ENCODE data around the gene SLC25A12.

SLC25A12 gene

DNA sequence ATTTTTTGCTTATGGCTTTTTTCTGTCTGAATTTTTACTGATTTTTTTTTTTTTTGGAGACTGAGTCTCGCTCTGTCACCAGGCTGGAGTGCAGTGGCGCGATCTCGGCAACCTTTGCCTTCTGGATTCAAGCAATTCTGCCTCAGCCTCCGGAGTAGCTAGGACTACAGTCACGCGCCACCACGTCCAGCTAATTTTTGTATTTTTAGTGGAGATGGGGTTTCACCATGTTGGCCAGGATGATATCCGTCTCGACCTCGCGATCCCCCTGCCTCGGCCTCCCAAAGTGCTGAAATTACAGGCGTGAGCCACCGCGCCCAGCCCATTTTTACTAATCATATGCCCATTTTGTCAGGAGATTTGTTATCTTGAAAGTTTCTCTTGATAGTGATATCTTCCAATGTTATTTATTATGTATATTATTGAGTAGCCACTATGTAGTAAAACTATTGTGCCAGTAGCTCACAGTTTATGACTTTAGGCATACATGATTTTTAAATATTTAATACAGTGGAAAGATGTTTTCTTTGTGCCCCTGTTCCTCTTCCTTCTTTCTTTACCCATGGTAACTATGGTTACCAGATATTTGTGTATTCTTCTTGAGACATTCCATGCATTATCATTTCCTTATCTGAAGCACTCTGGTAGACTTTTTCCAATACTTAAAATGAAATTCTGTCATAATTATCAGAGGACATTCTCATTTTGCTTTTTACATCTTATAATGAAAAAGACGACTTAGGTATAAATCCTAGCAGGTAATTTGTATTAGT, 30.3 kb upstream of the SLC25A12 start:
- DNase-seq: no peak
- no peaks in the 10 kb centered on the region for H3K27me3 ChIP-seq
- peaks cover 3 to 27% (median 4%) of the 10 kb centered on the region in 3 donors for H3K36me3 ChIP-seq
- no peak overlapping the region for H3K4me3 ChIP-seq
- H3K4me1 ChIP-seq: peaks cover 5 to 24% (median 18%) of the 10 kb centered on the region in 4 donors
- H3K27ac ChIP-seq: peak overlapping the region in 1 of 2 donors; percentile 92
- H3K9me3 ChIP-seq: no peaks in the 10 kb centered on the region
- intact Hi-C loops (cut with DNase I; ENCODE audit: low total_unique reads): loop anchor here (5.0 kb wide), 1 partner anchor 42 kb away; no protein-coding TSS in a partner anchor
- TF ChIP-seq, protein P1, sequence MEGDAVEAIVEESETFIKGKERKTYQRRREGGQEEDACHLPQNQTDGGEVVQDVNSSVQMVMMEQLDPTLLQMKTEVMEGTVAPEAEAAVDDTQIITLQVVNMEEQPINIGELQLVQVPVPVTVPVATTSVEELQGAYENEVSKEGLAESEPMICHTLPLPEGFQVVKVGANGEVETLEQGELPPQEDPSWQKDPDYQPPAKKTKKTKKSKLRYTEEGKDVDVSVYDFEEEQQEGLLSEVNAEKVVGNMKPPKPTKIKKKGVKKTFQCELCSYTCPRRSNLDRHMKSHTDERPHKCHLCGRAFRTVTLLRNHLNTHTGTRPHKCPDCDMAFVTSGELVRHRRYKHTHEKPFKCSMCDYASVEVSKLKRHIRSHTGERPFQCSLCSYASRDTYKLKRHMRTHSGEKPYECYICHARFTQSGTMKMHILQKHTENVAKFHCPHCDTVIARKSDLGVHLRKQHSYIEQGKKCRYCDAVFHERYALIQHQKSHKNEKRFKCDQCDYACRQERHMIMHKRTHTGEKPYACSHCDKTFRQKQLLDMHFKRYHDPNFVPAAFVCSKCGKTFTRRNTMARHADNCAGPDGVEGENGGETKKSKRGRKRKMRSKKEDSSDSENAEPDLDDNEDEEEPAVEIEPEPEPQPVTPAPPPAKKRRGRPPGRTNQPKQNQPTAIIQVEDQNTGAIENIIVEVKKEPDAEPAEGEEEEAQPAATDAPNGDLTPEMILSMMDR (IDR thresholded peaks at IDR 0.05): no peak

DNA sequence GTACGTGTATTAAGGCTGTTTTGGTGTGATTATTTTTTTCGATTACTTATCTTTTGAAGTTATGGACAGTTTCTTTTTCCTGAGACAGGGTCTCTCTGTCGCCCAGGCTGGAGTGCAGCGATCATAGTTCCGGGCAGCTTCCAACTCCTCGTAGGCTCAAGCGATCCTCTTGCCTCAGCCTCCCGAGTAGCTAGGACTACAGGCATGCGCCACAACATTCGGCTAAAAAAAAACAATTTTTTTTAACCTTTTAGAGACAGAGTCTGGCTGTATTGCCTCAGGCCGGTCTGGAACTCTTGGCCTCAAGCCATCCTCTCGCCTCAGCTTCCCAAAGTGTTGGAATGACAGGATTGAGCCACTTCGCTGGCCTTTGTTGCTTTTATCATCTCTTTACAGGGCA, 29.2 kb upstream of the SLC25A12 start:
- Histone ChIP-seq H3K27me3 (no peaks in the 10 kb centered on the region), H3K27ac (peak overlapping the region; percentile 92 to 94), H3K4me3 (peak overlapping the region; percentile 87 to 96), H3K36me3 (peaks cover 3 to 22% (median 4%) of the 10 kb centered on the region in 3 donors), H3K4me1 (peaks cover 5 to 20% (median 18%) of the 10 kb centered on the region in 4 donors), H3K9me3 (no peaks in the 10 kb centered on the region)
- intact Hi-C loops (cut with DNase I; ENCODE audit: low total_unique reads): loop anchor here (5.0 kb wide), 1 partner anchor 41 kb away; no protein-coding TSS in a partner anchor
- no peak for DNase-seq
- TF ChIP-seq, protein P1 (IDR thresholded peaks at IDR 0.05): no peak

DNA sequence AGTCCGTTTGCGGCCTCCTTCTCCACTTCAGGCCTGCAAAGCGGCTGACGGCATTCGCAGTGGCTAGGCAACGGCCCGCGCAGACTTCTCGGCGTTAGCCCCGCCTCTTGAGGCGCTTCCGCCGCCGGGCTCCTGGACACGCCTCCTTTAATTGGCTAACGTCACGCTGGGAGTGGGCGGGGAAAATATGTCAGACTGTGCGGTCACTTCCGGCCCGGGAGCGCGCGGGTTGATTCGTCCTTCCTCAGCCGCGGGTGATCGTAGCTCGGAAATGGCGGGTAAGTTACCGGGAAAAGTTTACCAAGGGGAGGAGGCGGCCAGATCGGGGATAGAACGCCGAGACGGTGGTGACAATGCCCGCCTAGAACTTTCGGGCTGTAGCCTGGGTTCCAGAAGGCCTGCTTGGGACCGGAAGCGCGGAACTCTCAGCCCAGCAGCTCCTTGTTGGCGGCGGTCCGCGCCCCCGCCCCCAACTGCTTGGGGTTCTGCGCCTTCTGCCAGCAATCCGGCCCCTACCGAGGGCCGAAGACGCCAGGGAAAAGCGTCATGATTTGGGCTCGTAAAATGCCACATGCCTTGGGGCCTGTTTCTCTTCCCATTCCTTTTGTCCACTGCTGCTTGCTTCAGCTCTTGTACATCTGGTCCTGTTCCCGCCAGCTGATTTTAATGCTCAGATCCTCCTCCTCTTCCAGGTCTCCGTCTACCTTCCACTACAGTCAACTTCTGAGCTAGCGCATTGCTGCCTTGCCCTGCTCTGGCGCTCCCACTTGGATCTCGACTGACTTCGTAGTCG, 28.4 kb upstream of the SLC25A12 start, which contains the start of gene HAT1:
HAT1 (plus strand) TSS at position 232 of the 793 bp plus-strand sequence; CDS start at position 272, 40 bp downstream.
- TF ChIP-seq, protein P1 (IDR thresholded peaks at IDR 0.05): no peak
- DNase-seq: peak; percentile 96 to 99
- intact Hi-C loops (cut with DNase I; ENCODE audit: low total_unique reads): loop anchor here (5.0 kb wide), 1 partner anchor 40 kb away; no protein-coding TSS in a partner anchor
- peak within 1 kb of the TSS; percentile 87 to 96 for H3K4me3 ChIP-seq
- peaks cover 5 to 20% (median 18%) of the 10 kb centered on the region in 4 donors for H3K4me1 ChIP-seq
- H3K9me3 ChIP-seq: no peaks in the 10 kb centered on the region
- peaks cover 3 to 16% (median 3%) of the 10 kb centered on the region in 3 donors for H3K36me3 ChIP-seq
- H3K27me3 ChIP-seq: no peaks in the 10 kb centered on the region
- H3K27ac ChIP-seq: peak within 1 kb of the TSS; percentile 92 to 94

DNA sequence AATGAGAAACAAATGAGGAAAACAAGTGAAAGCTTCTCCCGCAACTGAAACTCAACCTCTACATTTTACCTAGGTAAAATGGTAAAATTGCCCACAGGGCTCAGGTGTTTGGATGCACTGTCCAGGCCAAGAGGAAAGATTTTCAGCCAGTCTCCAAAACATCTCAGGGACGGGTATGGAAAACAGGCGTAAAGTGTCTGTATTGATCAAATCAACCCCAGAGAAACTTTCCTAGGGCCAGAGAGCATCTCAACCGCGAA, 27.9 kb upstream of the SLC25A12 start:
- intact Hi-C loops (cut with DNase I; ENCODE audit: low total_unique reads): loop anchor here (5.0 kb wide), 1 partner anchor 40 kb away; no protein-coding TSS in a partner anchor
- no peak for DNase-seq
- peak overlapping the region; percentile 87 to 96 for H3K4me3 ChIP-seq
- H3K27ac ChIP-seq: peak overlapping the region; percentile 92 to 94
- TF ChIP-seq, protein P1 (IDR thresholded peaks at IDR 0.05): no peak
- H3K9me3 ChIP-seq: no peaks in the 10 kb centered on the region
- H3K27me3 ChIP-seq: no peaks in the 10 kb centered on the region
- peaks cover 0 to 11% (median 3%) of the 10 kb centered on the region in 3 donors for H3K36me3 ChIP-seq
- peaks cover 5 to 20% (median 18%) of the 10 kb centered on the region in 4 donors for H3K4me1 ChIP-seq

DNA sequence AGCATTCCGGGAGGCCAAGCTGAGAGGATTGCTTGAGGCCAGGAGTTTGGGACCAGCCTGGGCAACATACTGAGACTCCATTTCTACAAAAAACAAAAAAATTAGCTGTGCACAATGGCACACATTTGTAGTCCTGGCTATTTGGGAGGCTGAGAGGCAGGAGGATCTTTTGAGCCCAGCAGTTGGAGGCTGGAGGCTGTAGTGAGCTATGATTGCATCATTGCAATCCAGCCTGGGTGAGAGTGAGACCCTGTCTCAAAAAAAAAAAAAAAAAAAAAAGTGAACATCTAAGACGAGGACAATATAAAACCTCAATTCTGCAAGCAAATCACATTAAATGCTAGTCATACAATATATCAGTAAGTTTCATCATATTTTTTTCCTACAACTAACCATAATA, 25.4 kb upstream of the SLC25A12 start:
- no peak overlapping the region for H3K27ac ChIP-seq
- no peaks in the 10 kb centered on the region for H3K27me3 ChIP-seq
- no peak for DNase-seq
- no peak overlapping the region for H3K4me3 ChIP-seq
- H3K36me3 ChIP-seq: no peaks in the 10 kb centered on the region
- H3K9me3 ChIP-seq: no peaks in the 10 kb centered on the region
- intact Hi-C loops (cut with DNase I; ENCODE audit: low total_unique reads): no loop called here
- H3K4me1 ChIP-seq: peaks cover 5 to 18% (median 14%) of the 10 kb centered on the region in 4 donors
- TF ChIP-seq, protein P1 (IDR thresholded peaks at IDR 0.05): no peak
